ENCODE measurements around the gene PRLH.

Gene PRLH

DNA sequence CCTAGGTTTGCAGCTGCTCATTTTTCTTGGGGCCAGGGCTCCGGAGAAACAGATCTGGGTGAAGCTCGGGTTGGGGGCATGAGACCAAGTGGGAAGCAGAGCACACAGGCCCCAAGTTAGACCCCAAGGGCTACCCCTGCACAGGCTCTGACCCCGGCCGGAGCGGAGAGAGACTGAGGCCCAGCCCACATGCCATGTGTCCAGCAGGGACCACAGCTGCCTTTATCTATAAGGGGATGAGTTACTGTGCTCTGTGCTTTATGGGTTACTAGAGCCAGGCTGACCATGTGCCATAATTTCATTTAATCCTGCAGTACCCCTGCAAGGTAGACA, 30.3 kb upstream of the PRLH start:
- TF ChIP-seq POLR2AphosphoS5 (IDR thresholded peaks at IDR 0.05; ENCODE audit: borderline replicate concordance, low read depth, low read length), result no peak
- TF ChIP-seq FOXP2 (optimal IDR thresholded peaks at IDR 0.05; ENCODE audit: control extremely low read depth, extremely low read length, insufficient read depth), result no peak
- Histone ChIP-seq H3K27ac (no peak overlapping the region), H3K4me3 (no peak overlapping the region), H3K9me3 (ENCODE audit: low read depth, low read length) (no peaks in the 10 kb centered on the region), H3K9ac (ENCODE audit: insufficient read length) (no peak overlapping the region), H3K36me3 (ENCODE audit: insufficient read depth, low read length) (no peaks in the 10 kb centered on the region)
- DNase-seq (ENCODE audit: low read depth, low spot score), result no peak

DNA sequence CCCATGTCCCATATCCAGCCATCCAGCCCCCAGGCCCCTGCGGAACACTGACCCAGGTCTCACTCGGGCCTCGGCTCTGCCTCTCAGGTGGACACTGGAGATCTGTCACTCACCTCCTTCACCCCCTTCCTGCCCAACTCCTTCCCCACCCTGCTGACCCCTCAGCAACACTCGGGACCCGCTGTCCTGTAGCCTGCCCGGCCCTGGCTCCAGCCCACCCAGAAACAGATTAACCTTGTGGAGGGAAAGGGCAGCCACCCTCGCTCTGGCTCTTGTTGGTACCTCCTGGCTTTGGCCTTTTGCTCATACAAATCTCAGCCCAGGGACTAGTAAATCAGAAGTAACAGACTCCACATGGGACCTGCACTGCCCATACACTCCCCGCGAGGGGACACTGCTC, 29.8 kb upstream of the PRLH start:
- TF ChIP-seq FOXP2 (optimal IDR thresholded peaks at IDR 0.05; ENCODE audit: control extremely low read depth, extremely low read length, insufficient read depth), result no peak
- TF ChIP-seq EZH2 (IDR thresholded peaks at IDR 0.05), result no peak
- no peak for TF ChIP-seq POLR2AphosphoS5 (IDR thresholded peaks at IDR 0.05; ENCODE audit: borderline replicate concordance, low read depth, low read length)
- no peak overlapping the region for H3K27ac ChIP-seq
- no peaks in the 10 kb centered on the region for H3K36me3 ChIP-seq (ENCODE audit: insufficient read depth, low read length)
- no peaks in the 10 kb centered on the region for H3K9me3 ChIP-seq (ENCODE audit: low read depth, low read length)
- no peak overlapping the region for H3K4me3 ChIP-seq
- no peak overlapping the region for H3K9ac ChIP-seq (ENCODE audit: insufficient read length)
- no peak for DNase-seq (ENCODE audit: low read depth, low spot score)

DNA sequence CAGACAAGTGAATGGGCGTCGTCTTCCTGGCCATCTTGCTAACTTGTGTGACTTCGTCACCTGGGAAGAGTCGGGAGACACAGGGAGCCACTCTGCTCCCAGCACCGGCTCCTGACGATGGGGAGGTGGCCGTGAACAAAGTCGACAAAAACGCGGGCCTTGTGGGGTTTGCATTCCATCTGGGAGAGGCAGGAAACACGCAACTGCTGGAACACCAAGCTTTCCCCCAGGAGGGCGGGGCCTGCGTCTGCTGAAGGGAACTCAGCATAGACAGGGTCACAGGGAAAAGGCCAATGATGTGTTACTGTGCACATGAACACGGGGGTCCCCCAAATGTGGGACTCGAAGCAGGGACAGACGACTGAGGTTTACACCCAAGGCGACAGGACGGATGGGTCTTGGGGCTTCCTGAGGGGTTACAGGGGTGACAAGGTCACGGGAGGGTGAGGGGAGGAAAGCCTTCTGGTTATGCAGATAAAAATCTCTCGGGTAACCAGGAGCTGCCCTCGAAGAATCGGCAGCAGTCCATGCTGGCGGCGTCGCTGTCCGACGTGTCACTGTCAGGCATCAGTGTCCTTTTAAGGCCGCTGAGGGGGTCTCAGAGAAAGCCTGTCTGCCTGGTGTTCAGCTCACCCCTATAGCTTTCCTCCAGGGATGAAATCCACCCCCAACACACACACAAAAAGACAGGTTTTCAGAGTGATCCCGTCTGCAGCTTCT, 28.2 kb upstream of the PRLH start:
- Histone ChIP-seq H3K36me3 (ENCODE audit: insufficient read depth, low read length) (no peaks in the 10 kb centered on the region), H3K27ac (no peak overlapping the region), H3K9me3 (ENCODE audit: low read depth, low read length) (no peaks in the 10 kb centered on the region), H3K9ac (ENCODE audit: insufficient read length) (no peak overlapping the region), H3K4me3 (no peak overlapping the region)
- TF ChIP-seq EZH2 (IDR thresholded peaks at IDR 0.05), result no peak
- no peak for TF ChIP-seq FOXP2 (optimal IDR thresholded peaks at IDR 0.05; ENCODE audit: control extremely low read depth, extremely low read length, insufficient read depth)
- TF ChIP-seq POLR2AphosphoS5 (IDR thresholded peaks at IDR 0.05; ENCODE audit: borderline replicate concordance, low read depth, low read length), result no peak
- no peak for DNase-seq (ENCODE audit: low read depth, low spot score)

DNA sequence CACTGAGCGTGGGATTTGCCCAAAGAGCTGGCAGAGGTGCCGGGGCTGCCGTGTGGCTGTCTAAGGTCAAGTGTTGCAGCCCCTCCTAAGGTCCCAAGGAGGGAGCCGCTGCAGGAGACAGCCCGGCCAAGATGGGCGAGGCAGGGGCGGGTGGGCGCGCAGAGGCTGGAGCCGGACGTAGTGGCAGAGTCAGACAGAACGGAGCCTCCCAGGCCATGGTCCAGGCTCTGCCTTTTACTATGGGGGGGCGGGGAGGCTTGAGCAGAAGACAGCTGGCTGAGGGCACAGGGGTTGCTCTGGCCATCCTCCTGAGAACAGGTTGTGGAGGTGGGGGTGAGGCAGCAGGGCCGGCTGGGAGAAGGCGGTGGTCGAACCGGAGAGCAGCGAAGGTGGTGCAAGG, 27.5 kb upstream of the PRLH start:
- Histone ChIP-seq H3K27ac (no peak overlapping the region), H3K9me3 (ENCODE audit: low read depth, low read length) (no peaks in the 10 kb centered on the region), H3K4me3 (no peak overlapping the region), H3K36me3 (ENCODE audit: insufficient read depth, low read length) (no peaks in the 10 kb centered on the region), H3K9ac (ENCODE audit: insufficient read length) (no peak overlapping the region)
- no peak for DNase-seq (ENCODE audit: low read depth, low spot score)
- TF ChIP-seq EZH2 (IDR thresholded peaks at IDR 0.05) (no peak), FOXP2 (optimal IDR thresholded peaks at IDR 0.05; ENCODE audit: control extremely low read depth, extremely low read length, insufficient read depth) (no peak), POLR2AphosphoS5 (IDR thresholded peaks at IDR 0.05; ENCODE audit: borderline replicate concordance, low read depth, low read length) (no peak)

DNA sequence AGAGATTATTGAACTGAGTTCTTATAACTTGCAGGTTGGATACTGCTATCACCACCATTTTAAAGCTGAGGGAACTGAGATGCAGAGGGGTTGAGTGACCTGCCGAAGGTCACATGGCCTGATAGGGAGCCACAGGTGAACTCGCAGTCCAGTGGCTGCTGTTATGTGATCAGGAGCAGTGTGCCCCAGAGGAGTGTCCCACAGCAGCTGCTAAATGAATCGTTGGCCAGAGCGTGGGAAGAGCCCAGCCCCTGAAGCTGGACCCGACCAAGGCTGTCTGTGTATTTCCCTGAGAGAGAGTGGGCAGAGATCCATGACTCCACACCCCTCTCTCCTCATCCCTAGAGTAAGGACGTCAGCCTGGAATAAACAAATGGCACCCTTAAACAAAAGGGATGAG, 26.7 kb upstream of the PRLH start:
- Histone ChIP-seq H3K36me3 (ENCODE audit: insufficient read depth, low read length) (no peaks in the 10 kb centered on the region), H3K4me3 (no peak overlapping the region), H3K9ac (ENCODE audit: insufficient read length) (no peak overlapping the region), H3K9me3 (ENCODE audit: low read depth, low read length) (no peaks in the 10 kb centered on the region), H3K27ac (no peak overlapping the region)
- TF ChIP-seq EZH2 (IDR thresholded peaks at IDR 0.05) (no peak), FOXP2 (optimal IDR thresholded peaks at IDR 0.05; ENCODE audit: control extremely low read depth, extremely low read length, insufficient read depth) (no peak), POLR2AphosphoS5 (IDR thresholded peaks at IDR 0.05; ENCODE audit: borderline replicate concordance, low read depth, low read length) (no peak)
- DNase-seq (ENCODE audit: low read depth, low spot score), result no peak

DNA sequence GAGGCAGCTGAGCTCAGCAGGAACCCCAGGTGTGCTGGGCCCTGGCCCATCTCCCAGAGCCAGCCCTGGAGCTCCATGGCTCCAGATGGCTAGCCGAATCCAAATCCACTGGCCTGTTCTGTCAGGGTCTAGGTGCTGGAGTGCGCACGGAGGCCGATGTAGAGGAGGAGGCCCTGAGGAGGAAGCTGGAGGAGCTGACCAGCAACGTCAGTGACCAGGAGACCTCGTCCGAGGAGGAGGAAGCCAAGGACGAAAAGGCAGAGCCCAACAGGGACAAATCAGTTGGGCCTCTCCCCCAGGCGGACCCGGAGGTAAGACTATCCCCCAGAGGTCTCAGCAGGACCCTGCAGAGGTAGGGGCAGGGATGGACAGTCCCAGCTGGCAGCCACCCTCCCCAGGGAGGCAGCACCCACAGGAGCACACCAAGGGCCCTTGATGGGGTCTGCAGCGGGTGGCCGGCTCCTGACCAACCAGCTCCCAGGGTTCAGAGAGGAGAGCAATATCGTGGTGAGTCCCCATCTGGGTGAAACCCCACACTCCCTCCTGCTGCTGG, 26.1 kb upstream of the PRLH start:
- no peak overlapping the region for H3K27ac ChIP-seq
- H3K36me3 ChIP-seq (ENCODE audit: insufficient read depth, low read length), result no peaks in the 10 kb centered on the region
- TF ChIP-seq POLR2AphosphoS5 (IDR thresholded peaks at IDR 0.05; ENCODE audit: borderline replicate concordance, low read depth, low read length) (no peak), FOXP2 (optimal IDR thresholded peaks at IDR 0.05; ENCODE audit: control extremely low read depth, extremely low read length, insufficient read depth) (no peak)
- no peak overlapping the region for H3K4me3 ChIP-seq
- H3K9ac ChIP-seq (ENCODE audit: insufficient read length), result no peak overlapping the region
- no peak for DNase-seq (ENCODE audit: low read depth, low spot score)
- H3K9me3 ChIP-seq (ENCODE audit: low read depth, low read length), result no peaks in the 10 kb centered on the region

DNA sequence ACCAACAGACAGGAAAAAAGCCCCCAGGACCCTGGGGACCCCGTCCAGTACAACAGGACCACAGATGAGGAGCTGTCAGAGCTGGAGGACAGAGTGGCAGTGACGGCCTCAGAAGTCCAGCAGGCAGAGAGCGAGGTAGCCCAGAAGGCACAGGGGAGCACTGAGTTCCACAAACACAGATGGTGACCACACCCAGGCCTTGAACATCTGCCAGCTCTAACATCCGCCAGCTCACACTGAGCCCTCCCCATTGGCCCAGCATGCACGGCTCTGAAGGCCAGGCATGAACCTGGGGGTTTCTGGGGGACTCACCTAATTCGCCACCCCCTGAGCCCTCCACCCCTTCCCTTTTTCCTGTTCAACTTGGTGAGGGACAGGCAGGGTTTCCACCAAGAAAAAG, 25.6 kb upstream of the PRLH start:
- no peak overlapping the region for H3K9ac ChIP-seq (ENCODE audit: insufficient read length)
- H3K27ac ChIP-seq, result no peak overlapping the region
- H3K9me3 ChIP-seq (ENCODE audit: low read depth, low read length), result no peaks in the 10 kb centered on the region
- H3K4me3 ChIP-seq, result no peak overlapping the region
- no peak for DNase-seq (ENCODE audit: low read depth, low spot score)
- no peak for TF ChIP-seq POLR2AphosphoS5 (IDR thresholded peaks at IDR 0.05; ENCODE audit: borderline replicate concordance, low read depth, low read length)
- TF ChIP-seq FOXP2 (optimal IDR thresholded peaks at IDR 0.05; ENCODE audit: control extremely low read depth, extremely low read length, insufficient read depth), result no peak
- TF ChIP-seq EZH2 (IDR thresholded peaks at IDR 0.05), result no peak
- no peaks in the 10 kb centered on the region for H3K36me3 ChIP-seq (ENCODE audit: insufficient read depth, low read length)

DNA sequence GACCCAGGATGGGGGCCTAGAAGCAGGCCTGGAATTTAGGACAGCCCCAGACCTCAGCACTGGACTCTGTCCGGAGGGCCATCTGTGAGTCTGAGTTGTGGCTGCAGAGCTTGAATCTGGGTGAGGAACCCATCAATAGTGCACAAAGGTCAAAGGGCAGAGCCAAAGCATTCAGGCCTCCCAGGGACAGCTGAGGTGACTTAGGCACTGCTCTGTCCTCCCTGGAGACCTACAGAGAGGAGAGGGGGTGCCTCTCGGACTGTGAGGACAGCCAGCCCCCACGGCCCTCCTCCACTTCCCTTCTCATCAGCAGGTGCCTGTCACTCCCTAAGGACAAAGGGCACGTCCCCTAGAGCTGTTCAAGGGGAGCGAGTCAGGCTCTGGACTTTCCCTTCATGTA, 25.1 kb upstream of the PRLH start:
- TF ChIP-seq FOXP2 (optimal IDR thresholded peaks at IDR 0.05; ENCODE audit: control extremely low read depth, extremely low read length, insufficient read depth) (no peak), POLR2AphosphoS5 (IDR thresholded peaks at IDR 0.05; ENCODE audit: borderline replicate concordance, low read depth, low read length) (no peak), EZH2 (IDR thresholded peaks at IDR 0.05) (no peak)
- Histone ChIP-seq H3K9me3 (ENCODE audit: low read depth, low read length) (no peaks in the 10 kb centered on the region), H3K4me3 (no peak overlapping the region), H3K9ac (ENCODE audit: insufficient read length) (no peak overlapping the region), H3K27ac (no peak overlapping the region), H3K36me3 (ENCODE audit: insufficient read depth, low read length) (no peaks in the 10 kb centered on the region)
- no peak for DNase-seq (ENCODE audit: low read depth, low spot score)
